Urinary bladder (tissue), 4 donors: ENCODE measurements around the gene ZBTB24. TPM values are rescaled to one million over a fixed set of nuclear protein-coding genes. Genes with fewer than 3 reads are reported as not detected.
"Not testable (repeated sequence)": the region's sequence is repeated elsewhere in the genome, so short reads cannot be mapped to it uniquely, and the experiment has no call there.

Source experiments
- DNase-seq: peaks from one replicate; pipeline ENCODE4 v3.0.0-alpha.2; 2015; ENCODE audit errors: extremely low spot score
- H3K27ac ChIP-seq: one replicate; pipeline ENCODE4 v1.5.1; 2013; ENCODE audit warnings: low read depth, mild to moderate bottlenecking, moderate library complexity
- H3K36me3 ChIP-seq: one replicate; pipeline ENCODE4 v1.6.1; 2013; ENCODE audit warnings: mild to moderate bottlenecking, moderate library complexity; ENCODE audit not compliant: insufficient read depth
- H3K4me1 ChIP-seq: one replicate; pipeline ENCODE4 v1.6.1; 2013; ENCODE audit warnings: mild to moderate bottlenecking, moderate library complexity; ENCODE audit not compliant: insufficient read depth
- H3K4me3 ChIP-seq: one replicate; pipeline ENCODE4 v1.5.1; 2013; ENCODE audit warnings: low read depth, low read length
- WGBS: extraction: QIAGEN DNeasy Blood & Tissue Kit; methylation state at CpG from one replicate; pipeline ENCODE4 v1.1.7; 2013; 5-methylcytosine and 5-hydroxymethylcytosine counted together
- polyA plus RNA-seq: library from polyadenylated mRNA; stranded (reverse); fragments of 200-250 nt; gene quantifications from one replicate; pipeline ENCODE4 v1.2.3, GENCODE V29; 2013
- total RNA-seq: library from RNA; depleted of rRNA; stranded (reverse); fragments of >200 nt; gene quantifications from one replicate; pipeline ENCODE4 v1.2.3, GENCODE V29; 2014
- donor health status: healthy with polysubstance abuse.
- donor health status: healthy.

Gene ZBTB24
- total and polyA plus RNA-seq, 2 donors: 4.3 to 12.0 TPM

DNA sequence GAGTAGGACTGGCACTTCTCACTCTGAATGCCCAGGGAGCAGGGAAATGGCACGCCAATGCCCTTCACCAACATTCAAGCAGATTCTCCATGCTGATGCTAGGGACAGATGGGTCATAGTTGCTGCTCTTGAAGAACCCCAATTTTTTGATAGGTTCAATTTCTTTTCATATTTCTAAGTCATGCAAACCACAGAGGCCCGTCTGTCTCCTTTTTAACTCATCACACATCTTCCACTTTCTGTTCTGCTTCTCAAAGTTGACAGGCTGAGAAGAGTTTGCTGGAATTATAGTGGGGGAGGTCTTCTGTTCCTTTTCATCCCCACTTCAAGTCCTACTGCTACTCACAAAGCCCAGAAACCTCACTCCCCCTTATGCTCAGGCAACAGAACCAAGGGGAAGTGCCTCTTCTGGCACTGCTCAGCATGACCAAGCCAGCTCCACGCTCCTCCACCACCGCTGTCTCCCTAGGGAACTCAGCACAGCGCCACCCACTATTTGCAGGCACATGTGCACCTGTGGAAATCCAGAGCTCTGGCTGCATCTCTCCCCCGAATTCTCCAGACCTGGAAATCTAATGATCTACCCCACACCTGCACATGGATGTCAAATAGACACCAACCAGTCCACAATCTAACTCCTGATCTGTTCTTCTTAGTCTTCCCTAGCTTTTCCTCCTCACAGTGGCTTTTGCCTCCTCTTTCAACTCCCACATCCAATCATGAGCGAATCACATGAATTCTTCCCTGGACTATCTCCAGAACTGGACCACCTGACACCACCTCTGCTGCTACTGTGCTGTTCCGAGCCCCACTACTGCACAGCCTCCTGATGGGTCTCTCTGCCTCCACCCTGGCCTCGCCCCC, 10.7 kb downstream of the ZBTB24 start:
- no peak overlapping the region for H3K27ac ChIP-seq
- DNase-seq: no peak
- WGBS: 97% methylated on average over 9 of the region's 9 CpGs
- no peaks in the 10 kb centered on the region for H3K36me3 ChIP-seq
- peaks cover under 1% of the 10 kb centered on the region for H3K4me1 ChIP-seq
- no peak overlapping the region for H3K4me3 ChIP-seq

- Histone ChIP-seq H3K4me3 (no peak overlapping the region), H3K4me1 (no peaks in the 10 kb centered on the region), H3K27ac (no peak overlapping the region), H3K36me3 (no peaks in the 10 kb centered on the region)
- DNase-seq: no peak
- WGBS: 91% methylated on average over 5 of the region's 5 CpGs
These were observed 11.8 kb downstream of the ZBTB24 start for GRCh38 chr6:109471105-109471810.

- Histone ChIP-seq H3K27ac (no peak overlapping the region), H3K4me1 (no peaks in the 10 kb centered on the region), H3K36me3 (no peaks in the 10 kb centered on the region), H3K4me3 (no peak overlapping the region)
- DNase-seq: no peak
- WGBS: 92% methylated on average over 5 of the region's 5 CpGs
These were observed 13.3 kb downstream of the ZBTB24 start for GRCh38 chr6:109469591-109470189.

GRCh38 chr6:109467696-109468095, 15.3 kb downstream of the ZBTB24 start:
- Histone ChIP-seq H3K4me3 (no peak overlapping the region), H3K27ac (no peak overlapping the region), H3K36me3 (no peaks in the 10 kb centered on the region), H3K4me1 (no peaks in the 10 kb centered on the region)
- DNase-seq: no peak
- 78% methylated on average over 6 of the region's 6 CpGs for WGBS

DNA sequence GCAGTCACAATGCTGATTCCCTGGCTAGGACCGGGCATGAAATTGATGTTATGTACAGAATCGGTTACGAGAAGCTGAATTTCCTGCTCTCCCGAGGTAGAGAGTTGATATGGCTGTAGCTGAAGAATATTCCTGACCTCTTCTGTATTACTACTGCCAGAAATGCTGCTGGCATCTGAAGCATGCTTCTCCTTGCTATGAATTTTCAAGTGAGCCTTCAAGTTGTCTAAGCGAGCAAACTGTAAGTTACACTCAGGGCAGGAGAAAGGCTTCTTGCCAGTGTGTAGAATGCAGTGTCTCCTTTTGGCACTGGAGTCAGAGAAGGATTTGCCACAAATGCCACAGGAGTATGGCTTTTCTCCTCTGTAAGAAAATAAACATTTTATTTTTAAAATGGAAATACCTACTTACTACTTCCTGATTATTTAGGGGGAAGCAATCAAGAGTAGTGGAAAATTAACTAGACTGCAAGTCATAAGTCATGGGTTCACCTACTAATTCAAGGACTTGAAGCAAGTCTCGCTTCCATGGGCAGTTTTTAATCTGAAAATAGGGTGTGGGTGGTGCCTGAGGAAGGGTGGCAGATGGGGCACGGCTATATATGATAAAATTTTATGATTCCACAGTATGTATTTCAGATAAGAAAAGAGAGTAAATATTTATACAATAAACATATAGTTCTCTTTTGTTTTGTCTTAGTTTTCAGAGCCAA, 16.7 kb downstream of the ZBTB24 start:
- DNase-seq: no peak
- WGBS: 86% methylated on average over 7 of the region's 7 CpGs

DNA sequence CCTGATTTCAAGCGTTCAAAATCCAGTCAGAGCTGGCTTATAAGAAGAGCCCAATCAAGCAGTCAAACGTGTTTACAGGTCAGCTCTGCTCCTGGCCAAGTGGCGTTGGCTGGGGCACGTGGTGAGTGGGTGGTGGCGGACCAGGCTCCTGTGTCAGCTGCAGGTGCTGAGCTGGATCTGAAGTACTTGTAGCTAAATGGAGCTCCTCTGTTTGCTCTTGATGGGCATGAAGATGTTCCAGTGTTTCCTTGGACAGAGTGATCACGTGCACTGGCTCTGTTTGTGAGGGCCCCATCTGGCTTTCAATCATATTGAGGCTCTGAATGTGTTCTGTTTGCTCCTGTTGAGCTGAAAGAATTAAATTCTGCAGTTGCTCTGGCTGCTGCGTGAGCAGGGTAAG, 17.2 kb downstream of the ZBTB24 start:
- Histone ChIP-seq H3K4me3 (no peak overlapping the region), H3K4me1 (no peaks in the 10 kb centered on the region), H3K36me3 (peaks cover 3% of the 10 kb centered on the region), H3K27ac (no peak overlapping the region)
- WGBS: 87% methylated on average over 7 of the region's 7 CpGs
- no peak for DNase-seq

More for the DNA sequence above, 16.7 kb downstream of the ZBTB24 start:
- Histone ChIP-seq H3K36me3 (peaks cover 3% of the 10 kb centered on the region), H3K4me3 (no peak overlapping the region), H3K4me1 (no peaks in the 10 kb centered on the region), H3K27ac (no peak overlapping the region)

DNA sequence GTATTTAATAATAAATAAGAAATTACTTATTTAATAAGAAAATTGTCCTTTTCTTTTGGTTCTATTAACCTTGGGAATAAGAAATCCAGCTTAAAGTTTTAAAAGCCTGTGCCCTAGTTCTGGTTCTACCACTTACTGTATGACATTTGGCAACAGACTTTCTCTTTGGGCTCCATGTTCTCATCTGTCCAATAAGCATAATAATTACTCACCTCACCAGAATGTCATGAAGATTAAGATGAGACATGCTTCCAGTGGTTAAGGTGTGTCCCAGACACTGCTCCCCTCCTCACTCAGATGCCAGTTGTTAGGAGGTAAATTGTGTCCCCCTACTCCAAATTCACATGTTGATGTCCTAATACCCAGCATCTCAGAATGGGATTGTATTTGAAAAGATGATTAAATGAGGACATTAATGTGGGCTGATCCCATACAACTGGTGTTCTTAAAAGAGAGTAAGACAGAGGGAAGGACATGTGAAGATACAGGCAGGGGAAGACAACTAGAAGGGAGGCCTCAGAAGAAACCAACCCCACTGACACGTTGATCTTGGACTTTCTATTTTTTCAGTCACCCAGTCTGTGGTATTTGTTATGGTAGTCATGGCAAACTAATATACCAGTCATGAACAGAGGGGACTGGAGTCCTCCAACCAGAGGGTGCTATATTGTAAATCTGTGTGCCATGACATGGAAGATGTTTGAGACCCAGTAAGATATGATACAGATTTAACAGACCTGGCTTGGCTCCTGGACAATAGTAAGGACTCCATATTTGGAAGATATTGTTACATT, 21.1 kb downstream of the ZBTB24 start:
- no peak overlapping the region for H3K4me3 ChIP-seq
- DNase-seq: no peak
- peaks cover 1% of the 10 kb centered on the region for H3K4me1 ChIP-seq
- WGBS: 79% methylated on average over 1 of the region's 1 CpG
- peaks cover 3% of the 10 kb centered on the region for H3K36me3 ChIP-seq
- H3K27ac ChIP-seq: no peak overlapping the region

DNA sequence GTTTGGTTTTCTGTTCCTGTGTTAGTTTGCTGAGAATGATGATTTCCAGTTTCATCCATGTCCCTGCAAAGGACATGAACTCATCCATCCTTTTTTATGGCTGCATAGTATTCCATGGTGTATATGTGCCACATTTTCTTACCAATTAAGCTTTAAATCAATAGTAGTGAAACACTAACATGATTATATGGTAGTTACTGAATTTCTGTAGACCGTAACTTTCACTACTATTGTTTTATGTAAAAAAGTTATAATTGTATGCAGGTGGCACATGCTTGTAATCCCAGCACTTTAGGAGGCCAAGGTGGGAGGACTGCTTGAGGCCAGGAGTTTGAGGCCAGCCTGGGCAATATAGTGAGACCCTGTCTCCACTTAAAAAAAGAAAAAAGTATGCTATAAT, 21.8 kb downstream of the ZBTB24 start:
- H3K4me1 ChIP-seq, H3K4me3 ChIP-seq, DNase-seq, H3K27ac ChIP-seq, H3K36me3 ChIP-seq: not testable (repeated sequence)
- WGBS: 98% methylated on average over 1 of the region's 1 CpG

DNA sequence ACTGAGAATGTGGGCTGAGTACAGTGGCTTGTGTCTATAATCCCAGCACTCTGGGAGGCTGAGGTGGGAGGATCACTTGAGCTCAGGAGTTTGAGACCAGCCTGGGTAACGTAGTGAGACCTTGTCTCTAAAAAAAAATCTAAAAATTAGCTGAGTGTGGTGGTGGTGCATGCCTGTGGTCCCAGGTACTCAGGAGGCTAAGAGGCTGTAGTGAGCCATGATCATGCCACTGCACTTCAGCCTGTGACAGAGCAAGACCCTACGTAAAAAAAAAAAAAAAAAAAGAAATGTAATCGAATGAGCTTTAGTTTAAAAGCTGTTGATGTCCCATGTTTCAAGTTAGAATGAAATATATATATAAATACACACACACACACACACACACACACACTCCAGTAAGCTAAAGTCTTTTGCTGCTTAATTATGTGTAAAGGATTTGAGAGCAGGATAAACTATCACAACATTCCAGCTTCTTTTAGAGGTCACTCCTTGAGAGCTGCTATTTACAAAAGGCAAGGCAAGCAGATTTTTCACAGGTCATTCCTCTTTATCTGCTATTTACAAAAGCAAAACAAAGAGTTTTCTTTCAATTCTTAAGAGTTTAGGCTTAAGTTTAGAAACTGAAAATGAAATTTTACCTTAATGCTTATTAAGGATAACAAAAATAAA, 22.7 kb downstream of the ZBTB24 start:
- H3K27ac ChIP-seq: no peak overlapping the region
- 85% methylated on average over 3 of the region's 3 CpGs for WGBS
- no peak for DNase-seq

GRCh38 chr6:109458774-109459531, 24.1 kb downstream of the ZBTB24 start:
- Histone ChIP-seq H3K4me1 (peaks cover 1% of the 10 kb centered on the region), H3K27ac (no peak overlapping the region), H3K36me3 (peaks cover 3% of the 10 kb centered on the region), H3K4me3 (no peak overlapping the region)
- DNase-seq: no peak
- 78% methylated on average over 5 of the region's 5 CpGs for WGBS

More for the DNA sequence above, 22.7 kb downstream of the ZBTB24 start:
- Histone ChIP-seq H3K36me3 (peaks cover 3% of the 10 kb centered on the region), H3K4me3 (no peak overlapping the region), H3K4me1 (peaks cover 1% of the 10 kb centered on the region)

DNA sequence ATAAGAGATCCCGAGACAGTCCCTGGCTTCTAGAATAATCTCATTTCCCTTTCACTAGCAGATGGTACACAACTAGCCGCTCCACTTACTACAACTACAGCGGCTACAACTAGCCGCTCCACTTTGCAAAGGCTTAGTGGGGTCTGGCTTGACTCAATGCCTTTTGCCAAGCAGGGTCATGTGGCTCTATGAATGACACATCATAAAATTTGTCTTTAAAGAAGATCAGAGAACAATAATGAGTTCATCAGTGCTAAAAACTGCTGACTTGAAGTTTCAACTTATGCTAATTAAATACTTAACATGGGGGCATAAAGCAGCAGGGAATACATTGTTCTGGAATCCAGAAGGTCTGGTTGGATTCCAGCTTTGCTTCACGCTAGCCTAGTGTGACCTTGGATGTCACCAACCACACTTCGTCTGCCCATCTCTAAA, 25.4 kb downstream of the ZBTB24 start:
- Histone ChIP-seq H3K36me3 (peaks cover 3% of the 10 kb centered on the region), H3K27ac (no peak overlapping the region), H3K4me1 (peaks cover 1% of the 10 kb centered on the region), H3K4me3 (no peak overlapping the region)
- DNase-seq: no peak
- 74% methylated on average over 6 of the region's 6 CpGs for WGBS
